GM19238 (cell line): ENCODE results near the gene CFAP97.
"Not testable (repeated sequence)": the region's sequence is repeated elsewhere in the genome, so short reads cannot be mapped to it uniquely, and the experiment has no call there.

Experiments used
- DNase-seq: peaks from one replicate; pipeline ENCODE4 v3.0.0; 2011; ENCODE audit warnings: low spot score; ENCODE audit not compliant: insufficient read length

CFAP97 gene

DNA sequence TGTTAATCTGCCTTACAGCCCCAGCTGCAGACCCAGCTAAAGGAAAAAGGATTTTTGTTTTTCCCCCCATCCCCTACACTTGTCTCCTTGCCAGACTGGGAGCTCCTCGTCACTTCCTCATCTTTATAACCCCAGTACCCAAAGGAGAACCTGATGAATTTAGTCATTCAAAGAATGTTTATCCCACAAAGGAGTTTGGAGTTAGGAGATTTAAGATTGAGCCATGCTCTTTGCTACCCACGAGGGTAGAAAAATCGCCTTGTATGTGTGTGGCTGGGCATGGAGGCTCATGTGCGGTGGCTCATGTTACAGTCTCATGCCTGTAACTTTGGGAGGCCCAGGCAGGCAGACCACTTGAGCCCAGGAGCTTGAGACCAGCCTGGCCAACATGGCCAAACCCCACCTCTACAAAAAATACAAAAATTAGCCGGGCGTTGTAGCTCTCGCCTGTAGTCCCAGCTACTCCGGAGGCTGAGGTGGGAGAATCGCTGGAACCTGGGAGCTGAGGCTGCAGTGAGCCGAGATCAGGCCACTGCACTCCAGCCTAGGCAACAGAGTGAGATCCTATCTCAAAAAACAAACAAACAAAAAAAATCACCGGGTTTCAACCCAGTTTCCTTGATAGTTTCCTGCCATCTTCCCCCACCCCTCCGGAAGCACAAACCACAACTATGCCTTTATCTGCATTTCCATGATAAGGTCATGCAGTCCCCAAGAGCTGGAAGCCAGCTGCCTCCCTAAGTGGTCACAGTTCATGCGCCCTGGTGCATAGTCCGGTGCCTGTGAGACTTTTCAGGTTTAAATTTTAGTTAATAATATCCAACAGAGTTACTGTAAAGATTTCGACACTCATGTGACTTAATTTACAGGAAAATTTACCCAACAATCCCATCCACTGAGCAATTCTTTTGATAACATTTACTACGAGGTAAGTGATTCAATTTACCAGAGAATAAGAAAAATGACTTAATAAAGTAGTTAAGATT is 1.5 kb downstream of the CFAP97 start:
- DNase-seq: no peak

DNA sequence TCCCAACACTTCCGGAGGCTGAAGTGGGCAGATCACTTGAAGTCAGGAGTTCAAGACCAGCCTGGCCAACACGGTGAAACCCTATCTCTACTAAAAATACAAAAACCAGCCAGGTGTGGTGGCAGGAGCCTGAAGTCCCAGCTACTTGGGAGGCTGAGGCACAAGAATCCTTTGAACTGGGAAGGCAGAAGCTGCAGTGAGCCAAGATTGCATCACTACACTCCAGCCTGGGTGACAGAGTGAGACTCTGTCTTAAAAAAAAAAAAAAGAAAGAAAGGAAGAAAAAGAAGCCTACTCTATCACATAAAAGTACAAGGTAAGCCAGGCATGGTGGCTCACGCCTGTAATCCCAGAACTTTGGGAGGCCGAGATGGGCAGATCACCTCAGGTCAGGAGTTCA is 5.6 kb downstream of the CFAP97 start:
- not testable (repeated sequence) for DNase-seq

- DNase-seq: no peak
Measured at GRCh38 chr4:185196437-185196836, 7.4 kb downstream of the CFAP97 start.

DNA sequence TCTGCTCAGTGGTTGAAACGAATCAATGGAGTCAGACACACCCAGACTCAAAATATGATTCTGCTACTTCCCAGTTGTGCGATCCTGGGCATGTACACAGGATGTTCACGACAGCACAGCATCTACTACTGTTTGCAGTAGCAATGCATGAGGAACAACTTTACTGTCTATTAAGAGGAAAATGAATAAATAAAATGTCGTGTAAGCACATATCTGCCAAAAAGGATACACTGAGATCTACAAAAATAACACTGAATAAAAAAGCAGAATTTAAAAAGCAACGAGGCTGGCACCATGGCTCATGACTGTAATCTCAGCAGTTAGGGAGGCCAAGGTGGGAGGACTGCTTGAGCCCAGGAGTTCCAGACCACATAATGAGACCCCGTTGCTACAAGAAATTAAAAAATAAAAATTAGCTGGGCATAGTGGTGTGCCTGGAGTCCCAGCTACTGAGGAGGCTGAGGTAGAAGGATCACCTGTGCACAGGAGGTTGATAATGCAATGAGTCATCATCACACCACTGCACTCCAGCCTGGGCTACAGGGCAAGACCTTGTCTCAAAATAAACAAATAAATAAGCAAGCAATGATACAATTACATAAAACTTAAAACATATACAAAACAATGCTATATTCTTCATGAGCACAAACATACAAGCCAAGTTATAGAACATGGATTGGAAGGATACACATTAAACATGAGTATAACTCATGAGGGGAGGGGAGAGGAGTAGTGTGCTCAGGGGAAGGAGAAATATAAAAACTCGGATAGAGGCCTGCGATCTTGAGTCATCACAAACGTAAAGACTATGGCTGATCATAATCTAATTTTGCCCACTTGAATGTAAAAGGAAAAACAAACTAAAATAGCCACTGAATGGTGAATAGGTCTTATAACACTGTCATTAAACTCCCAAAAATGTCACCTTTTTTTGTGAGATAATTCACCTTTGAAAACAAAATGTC is 8.6 kb downstream of the CFAP97 start:
- DNase-seq: no peak

DNA sequence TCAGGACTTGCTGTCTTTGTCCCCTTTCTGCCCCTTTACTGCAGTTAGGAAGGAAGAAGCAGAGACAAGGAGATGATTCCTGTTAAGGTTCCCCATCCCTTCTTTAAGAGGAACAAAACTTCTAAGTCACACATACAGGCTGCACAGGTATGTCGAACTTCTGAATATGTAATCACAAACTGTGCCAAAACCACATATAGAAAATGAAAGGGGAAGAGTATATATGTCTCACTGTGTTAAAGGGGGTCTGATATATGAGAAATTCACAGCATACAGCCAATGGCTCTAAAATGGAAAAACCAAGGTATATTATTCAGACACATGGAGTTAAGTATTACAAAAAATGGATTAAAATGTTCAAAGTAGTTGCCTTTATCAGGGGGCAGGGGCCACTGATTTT is 11.7 kb downstream of the CFAP97 start:
- DNase-seq: no peak

DNA sequence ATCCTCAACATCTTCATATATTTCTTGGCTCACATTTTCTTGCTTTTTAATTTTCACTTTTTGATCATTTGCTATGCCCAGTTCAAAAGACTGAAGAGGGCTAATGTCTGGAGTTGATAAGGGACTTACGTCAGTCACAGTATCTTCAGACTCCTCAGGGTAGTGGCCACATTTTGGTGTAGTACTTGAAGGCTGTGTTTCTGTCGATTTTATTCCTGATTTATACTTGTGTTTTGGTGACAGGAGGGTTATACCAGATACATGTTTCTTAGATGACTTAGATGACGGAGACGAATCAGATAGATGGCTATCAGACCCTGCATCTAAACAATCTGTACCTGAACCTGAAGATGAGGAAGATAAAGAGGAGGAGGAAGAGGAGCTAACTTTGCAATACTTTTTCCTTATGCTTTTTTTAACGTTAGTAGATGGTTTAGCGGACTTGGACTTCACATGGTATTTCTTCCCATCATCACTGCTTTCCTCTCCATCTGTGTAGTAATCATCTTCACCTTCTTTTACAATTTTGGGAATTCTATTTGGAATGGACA is 13.4 kb downstream of the CFAP97 start:
- no peak for DNase-seq

- no peak for DNase-seq
Measured at GRCh38 chr4:185189606-185190305, 14.0 kb downstream of the CFAP97 start.

DNA sequence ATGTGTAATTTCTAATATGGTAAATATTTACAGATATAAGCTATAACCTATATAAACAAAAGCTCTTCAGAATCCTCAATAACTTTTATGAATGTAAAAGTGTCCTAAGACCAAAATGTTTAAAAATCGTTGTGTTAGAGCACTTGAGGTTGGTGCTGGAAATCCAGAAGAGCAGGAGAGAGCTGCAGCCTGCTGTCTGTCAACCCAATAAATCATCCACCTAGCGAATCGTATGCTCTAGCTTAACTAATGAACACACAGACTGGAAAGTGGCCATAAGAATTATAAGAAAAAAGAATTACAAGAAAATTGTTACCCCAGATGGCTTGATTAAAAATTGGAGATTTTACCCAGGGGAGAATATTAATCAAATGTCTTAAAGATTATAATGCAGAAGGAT is 17.0 kb downstream of the CFAP97 start:
- DNase-seq: no peak

DNA sequence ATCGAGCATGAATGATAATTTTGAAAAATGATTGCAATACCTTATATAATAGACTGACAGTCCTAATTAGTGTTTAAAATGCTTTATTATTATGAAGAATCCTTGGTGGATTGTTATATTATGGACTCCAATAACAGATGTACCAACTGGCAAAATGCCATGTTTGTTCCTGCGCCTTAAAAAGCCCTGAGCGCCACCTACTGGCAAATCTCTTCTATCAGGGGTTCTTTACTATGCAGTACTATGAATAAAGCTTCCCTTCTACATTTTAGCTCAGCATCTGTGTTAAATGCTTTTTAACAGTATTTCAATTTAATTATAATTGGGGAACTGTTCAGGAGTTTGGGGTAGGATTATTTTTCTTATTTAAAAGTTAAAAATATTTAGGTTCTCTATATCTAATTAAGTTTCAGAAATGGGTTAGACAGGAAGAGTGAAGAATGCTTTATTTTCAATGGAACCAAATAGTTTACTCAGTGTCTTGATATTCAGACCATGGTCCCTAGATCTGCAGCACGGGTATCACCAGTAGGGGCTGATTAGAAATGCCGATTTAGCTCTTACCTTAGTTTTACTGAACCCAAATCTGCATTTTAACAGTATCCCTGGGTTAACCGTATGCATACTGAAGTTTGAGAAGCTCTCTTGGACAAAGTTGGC is 20.0 kb downstream of the CFAP97 start:
- no peak for DNase-seq

- no peak for DNase-seq
Measured at GRCh38 chr4:185182239-185182638, 21.6 kb downstream of the CFAP97 start.

- DNase-seq: no peak
Measured at GRCh38 chr4:185179488-185179887, 24.3 kb downstream of the CFAP97 start.

DNA sequence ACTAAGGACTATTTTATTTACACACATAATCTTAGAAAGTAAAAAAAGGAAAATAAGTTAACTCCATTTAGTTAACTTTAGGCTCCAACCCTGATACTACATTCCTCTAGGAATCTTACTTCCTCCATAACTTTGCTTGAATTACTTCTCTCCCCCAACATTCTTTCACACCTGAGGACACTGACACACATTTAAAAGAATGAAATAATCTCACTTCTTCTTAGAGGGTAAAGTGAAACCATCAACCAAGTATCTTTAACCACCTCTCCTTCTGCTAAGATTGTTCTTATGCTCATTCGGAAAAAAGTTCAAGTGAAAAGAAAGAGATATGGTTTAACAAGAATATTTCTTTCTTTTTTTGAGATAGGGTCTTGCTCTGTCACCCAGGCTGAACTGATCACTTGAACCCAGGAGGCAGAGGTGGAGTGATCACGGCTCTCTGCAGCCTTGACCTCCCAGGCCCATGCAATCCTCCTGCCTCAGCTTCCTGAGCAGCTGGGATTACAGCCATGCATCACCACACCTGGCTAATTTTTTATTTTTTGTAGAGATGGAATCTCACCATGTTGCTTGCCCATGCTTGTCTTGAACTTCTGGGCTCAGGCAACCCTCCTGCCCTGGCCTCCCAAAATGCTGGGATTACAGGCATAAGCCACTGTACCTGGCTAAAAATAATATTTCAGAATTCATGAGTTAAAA is 32.3 kb downstream of the CFAP97 start:
- no peak for DNase-seq

DNA sequence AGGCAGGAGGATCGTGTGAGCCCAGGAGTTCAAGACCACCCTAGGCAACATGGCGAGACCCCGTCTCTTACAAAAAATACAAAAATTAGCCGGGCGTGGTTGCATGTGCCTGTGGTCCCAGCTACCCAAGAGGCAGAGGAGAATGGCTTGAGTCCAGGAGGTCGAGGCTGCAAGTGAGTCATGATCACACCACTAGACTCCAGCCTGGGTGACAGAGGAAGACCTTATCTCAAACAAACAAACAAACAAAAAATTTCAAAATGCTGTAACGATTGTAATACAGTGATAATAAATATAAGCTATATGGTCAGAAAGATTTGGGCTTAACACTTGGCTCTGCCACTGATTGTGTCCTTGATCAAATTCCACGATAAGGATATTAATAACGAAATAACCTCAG is 36.6 kb downstream of the CFAP97 start:
- DNase-seq: no peak

GRCh38 chr4:185165605-185166063 is 38.2 kb downstream of the CFAP97 start:
- no peak for DNase-seq

DNA sequence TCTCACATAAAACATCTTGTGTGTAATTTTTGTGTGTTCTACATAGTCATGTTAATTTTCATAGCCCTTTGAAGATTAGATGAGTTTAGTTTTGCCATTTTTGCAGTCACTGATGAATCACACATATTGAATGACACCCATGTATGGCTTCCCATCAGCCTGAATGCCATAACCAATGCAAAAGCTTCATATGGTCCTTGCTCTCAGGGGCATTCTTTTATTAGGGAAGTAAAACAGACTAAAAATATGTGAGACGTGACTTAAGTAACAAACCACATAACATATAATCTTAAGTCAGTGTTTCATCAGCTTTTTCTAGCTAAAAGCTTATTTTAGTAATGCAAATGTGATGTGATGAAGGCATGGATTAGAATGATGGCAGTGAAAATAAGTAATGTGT is 52.5 kb downstream of the CFAP97 start:
- DNase-seq: no peak

GRCh38 chr4:185149392-185149791 is 54.4 kb downstream of the CFAP97 start:
- DNase-seq: no peak

- DNase-seq: no peak
Measured at GRCh38 chr4:185145572-185145971, 58.2 kb downstream of the CFAP97 start.

GRCh38 chr4:185144601-185145240 is 59.1 kb downstream of the CFAP97 start:
- no peak for DNase-seq

- no peak for DNase-seq
Measured at GRCh38 chr4:185143601-185143969, 60.2 kb downstream of the CFAP97 start.
